Ovary (tissue), 3 donors: ENCODE data around the gene MOB3A.

ENCODE experiments used
- EP300 ChIP-seq: sonication (generic); formaldehyde crosslinking; IDR thresholded peaks from one replicate; pipeline ENCODE4 v1.6.1; 2017; ENCODE audit warnings: antibody characterized with exemption
- POLR2A ChIP-seq: fragments of 450-650 bp; IDR thresholded peaks from one replicate; pipeline ENCODE4 v1.6.1; 2017; ENCODE audit warnings: antibody characterized with exemption, mild to moderate bottlenecking, moderate library complexity
- TF ChIP-seq, protein P1 (sequence below), 3 donors: fragments of 450-650 bp in 2 of 3; fragments of 200-600 bp in 1 of 3; IDR thresholded peaks; one replicate each; pipeline versions ENCODE4 v1.5.1 to v1.8.0; 2016 to 2022; ENCODE audit warnings: antibody characterized with exemption in 3 of 3, mild to moderate bottlenecking in 1 of 3
- donor health status: DM: no; HTN: no; CAD: no.

DNA sequence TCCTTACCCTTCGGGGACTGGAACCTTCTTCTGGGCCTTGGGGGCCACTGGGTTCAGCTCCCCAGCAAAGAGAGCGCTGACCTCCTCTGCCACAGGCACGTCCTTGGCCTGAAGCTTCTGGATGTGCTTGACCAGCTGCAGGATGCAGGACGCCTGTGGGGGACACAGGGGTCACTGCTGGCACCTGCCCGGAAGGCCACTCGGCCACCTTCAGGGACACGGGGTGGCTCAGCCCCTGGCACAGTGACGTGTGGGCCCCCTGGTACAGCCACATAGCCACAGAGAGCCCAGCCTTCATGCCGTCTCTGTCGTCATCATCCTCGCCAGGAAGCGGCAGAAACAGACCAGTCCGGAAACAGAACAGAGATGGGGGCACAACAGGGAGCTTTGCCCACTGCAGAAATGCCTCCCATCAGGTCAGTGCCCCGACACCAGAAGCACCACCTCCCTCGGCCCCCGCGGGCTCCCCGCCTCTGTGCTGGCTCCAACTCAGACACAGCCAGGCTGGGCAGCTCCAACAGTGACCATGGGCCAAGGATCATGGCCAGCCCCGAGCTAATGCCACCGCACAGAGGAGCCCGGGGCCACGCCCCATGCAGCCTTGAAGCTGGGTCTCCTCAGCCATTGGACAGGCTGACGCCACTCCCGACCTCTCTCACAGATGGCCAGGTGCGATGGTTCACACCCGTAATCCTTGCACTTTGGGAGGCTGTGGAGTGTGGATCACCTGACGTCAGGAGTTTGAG, 21.3 kb upstream of the MOB3A start:
- TF ChIP-seq, protein P1, sequence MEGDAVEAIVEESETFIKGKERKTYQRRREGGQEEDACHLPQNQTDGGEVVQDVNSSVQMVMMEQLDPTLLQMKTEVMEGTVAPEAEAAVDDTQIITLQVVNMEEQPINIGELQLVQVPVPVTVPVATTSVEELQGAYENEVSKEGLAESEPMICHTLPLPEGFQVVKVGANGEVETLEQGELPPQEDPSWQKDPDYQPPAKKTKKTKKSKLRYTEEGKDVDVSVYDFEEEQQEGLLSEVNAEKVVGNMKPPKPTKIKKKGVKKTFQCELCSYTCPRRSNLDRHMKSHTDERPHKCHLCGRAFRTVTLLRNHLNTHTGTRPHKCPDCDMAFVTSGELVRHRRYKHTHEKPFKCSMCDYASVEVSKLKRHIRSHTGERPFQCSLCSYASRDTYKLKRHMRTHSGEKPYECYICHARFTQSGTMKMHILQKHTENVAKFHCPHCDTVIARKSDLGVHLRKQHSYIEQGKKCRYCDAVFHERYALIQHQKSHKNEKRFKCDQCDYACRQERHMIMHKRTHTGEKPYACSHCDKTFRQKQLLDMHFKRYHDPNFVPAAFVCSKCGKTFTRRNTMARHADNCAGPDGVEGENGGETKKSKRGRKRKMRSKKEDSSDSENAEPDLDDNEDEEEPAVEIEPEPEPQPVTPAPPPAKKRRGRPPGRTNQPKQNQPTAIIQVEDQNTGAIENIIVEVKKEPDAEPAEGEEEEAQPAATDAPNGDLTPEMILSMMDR (IDR thresholded peaks at IDR 0.05): no peak
- TF ChIP-seq POLR2A (no peak), EP300 (no peak)
